GM19240 (cell line): ENCODE results near the gene SUSD4.

Experiments
- DNase-seq: peaks from one replicate; pipeline ENCODE4 v3.0.0; 2011; ENCODE audit warnings: low spot score; ENCODE audit not compliant: insufficient read length

Gene SUSD4

GRCh38 chr1:223331301-223331700 lies 32.7 kb downstream of the SUSD4 start:
- no peak for DNase-seq

- no peak for DNase-seq
These were observed 33.5 kb downstream of the SUSD4 start for GRCh38 chr1:223330466-223330865.

GRCh38 chr1:223329664-223330415 lies 34.1 kb downstream of the SUSD4 start:
- no peak for DNase-seq

GRCh38 chr1:223329252-223329651 lies 34.7 kb downstream of the SUSD4 start:
- no peak for DNase-seq

GRCh38 chr1:223328566-223328965 lies 35.4 kb downstream of the SUSD4 start:
- no peak for DNase-seq

- DNase-seq = no peak
These were observed 37.2 kb downstream of the SUSD4 start for GRCh38 chr1:223326776-223327175.

GRCh38 chr1:223323491-223324484 lies 40.2 kb downstream of the SUSD4 start:
- DNase-seq = no peak

GRCh38 chr1:223322868-223323267 lies 41.1 kb downstream of the SUSD4 start:
- no peak for DNase-seq

GRCh38 chr1:223320959-223321358 lies 43.0 kb downstream of the SUSD4 start:
- no peak for DNase-seq

- no peak for DNase-seq
These were observed 43.9 kb downstream of the SUSD4 start for GRCh38 chr1:223319905-223320580.

GRCh38 chr1:223319398-223319797 lies 44.6 kb downstream of the SUSD4 start:
- DNase-seq = no peak

- no peak for DNase-seq
These were observed 47.9 kb downstream of the SUSD4 start for GRCh38 chr1:223316082-223316481.

GRCh38 chr1:223315665-223316064 lies 48.3 kb downstream of the SUSD4 start:
- DNase-seq = no peak

- DNase-seq = no peak
These were observed 50.6 kb downstream of the SUSD4 start for GRCh38 chr1:223313415-223313754.

GRCh38 chr1:223312705-223313414 lies 51.1 kb downstream of the SUSD4 start:
- DNase-seq = no peak

- no peak for DNase-seq
These were observed 51.7 kb downstream of the SUSD4 start for GRCh38 chr1:223312273-223312672.

GRCh38 chr1:223311826-223312225 lies 52.1 kb downstream of the SUSD4 start:
- DNase-seq = no peak

GRCh38 chr1:223308136-223308535 lies 55.8 kb downstream of the SUSD4 start:
- DNase-seq = no peak

GRCh38 chr1:223307544-223307943 lies 56.4 kb downstream of the SUSD4 start:
- DNase-seq = no peak

GRCh38 chr1:223304931-223305330 lies 59.0 kb downstream of the SUSD4 start:
- no peak for DNase-seq

- DNase-seq = no peak
These were observed 62.6 kb downstream of the SUSD4 start for GRCh38 chr1:223301371-223301770.
